NCI-H526 treated with DMSO at 0.1 percent for 48 hours (cell line): ENCODE results near the gene NCOR2.

Source experiments
- DNase-seq: peaks from one replicate; lab custom pipeline; 2025; lab: John Stamatoyannopoulos, UW

Gene NCOR2

DNA sequence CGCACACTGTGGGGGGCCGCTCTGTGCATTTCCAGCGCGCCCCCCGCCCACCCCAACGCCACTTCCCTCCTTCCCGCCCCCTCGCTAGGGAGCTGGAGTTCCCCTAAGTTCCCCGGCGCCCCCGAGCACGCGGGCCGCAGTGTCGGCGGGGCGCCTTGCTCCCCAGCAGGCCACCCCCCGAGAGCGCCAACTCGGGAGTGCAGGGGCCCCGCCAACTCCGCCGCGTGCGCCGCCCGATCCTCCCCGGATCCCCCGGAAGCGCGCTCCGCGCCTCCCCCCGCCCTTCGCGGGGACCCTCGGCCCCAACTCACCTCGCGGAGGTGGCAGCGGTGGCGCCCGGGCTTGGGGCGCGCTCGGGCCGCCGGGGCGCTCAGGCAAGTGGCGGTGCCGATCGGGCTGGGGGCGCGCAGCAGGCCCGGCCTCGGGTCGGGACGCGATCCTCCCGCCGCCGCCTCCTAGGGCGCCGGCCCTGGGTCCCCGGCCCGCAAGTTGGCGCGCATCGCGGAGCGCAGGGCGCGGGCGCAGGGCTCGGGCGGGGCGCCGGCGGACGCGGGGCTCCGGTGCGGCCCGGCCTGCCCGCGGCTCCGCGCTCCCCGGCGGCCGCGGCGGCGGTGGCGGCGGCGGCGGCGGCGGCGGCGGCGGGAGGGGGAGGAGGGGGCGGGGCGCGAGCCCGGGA lies at the start of gene NCOR2:
TSS of gene NCOR2 (minus strand) at position 616 of the 676 bp plus-strand sequence. CDS start 72,361 bp downstream, outside the sequence.
- no peak for DNase-seq

DNA sequence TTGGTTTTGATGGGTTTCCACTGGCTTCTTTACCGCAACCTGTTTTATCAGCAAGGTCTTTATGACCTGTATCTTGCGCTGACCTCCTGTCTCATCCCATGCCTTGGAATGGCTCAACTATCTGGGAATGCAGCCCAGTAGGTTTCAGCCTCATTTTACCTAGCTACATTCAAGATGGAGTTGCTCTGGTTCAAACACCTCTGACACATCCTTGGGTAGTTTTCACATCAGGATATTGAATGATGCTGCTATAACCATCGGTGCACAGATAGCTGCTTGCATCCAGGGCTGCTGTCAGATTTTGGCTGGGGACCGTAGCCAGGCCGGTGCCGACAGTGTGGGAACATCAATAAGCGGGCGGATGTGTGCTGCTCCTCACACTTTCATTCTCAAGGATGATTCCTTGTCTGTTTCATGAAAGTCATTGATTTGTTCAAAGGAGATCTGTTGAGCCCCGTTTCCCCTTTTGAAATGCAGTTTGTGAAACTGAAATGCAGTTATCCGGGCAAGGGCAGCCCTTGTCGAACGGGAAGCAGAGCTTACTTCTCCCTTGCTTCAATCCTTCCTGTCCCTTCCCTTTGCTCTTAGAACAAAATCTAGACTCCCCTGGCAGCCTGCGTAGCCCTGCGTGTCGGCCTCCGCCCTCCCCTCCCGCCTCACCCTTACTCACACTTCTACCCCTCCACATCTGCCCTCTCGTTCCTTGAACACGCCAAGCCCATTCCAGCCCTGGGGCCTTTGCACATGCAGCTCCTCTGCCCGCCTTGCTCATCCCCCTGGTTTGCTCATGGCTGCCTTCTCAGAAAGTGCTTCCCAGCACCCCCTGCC lies 49.2 kb upstream of the NCOR2 start:
- no peak for DNase-seq

DNA sequence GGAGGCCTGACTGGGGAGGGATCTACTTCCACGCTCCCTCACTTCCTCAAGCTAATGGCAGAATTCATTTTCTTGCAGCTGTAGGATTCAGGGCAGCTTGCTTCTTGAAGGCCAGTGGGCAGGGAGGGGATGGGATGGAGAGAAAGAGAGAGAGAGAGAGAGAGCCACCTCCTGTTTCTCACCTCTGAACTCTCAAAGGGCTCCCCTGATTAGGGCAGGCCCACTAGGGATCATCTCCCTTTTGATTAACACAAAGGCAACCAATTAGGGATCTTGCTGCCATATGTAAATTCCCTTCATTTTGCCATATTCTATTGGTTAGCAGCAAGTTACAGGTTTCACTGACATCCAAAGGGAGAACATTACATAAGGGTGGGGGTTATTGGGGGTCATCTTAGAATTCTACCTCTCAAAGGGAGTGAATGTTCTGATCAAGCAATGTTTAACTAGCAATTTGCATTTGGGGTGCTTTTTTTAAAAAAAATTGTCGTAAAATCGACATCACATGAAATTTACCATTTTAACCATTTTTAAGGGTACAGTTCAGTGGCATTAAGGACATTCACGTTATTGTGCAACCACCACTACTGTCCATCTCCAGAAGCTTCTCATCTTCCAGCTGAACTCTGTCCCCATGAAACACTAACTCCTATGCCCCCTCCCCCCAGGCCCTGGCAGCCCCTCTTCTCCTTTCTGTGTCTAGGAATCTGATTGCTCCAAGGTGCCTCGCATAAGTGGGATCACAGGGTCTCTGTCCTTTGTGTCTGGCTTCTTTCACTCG lies 47.3 kb upstream of the NCOR2 start:
- DNase-seq, result no peak

GRCh38 chr12:124613151-124613585 lies 45.8 kb upstream of the NCOR2 start:
- DNase-seq, result no peak

- no peak for DNase-seq
These were observed 44.9 kb upstream of the NCOR2 start for GRCh38 chr12:124612410-124612680.

GRCh38 chr12:124611559-124612409 lies 44.4 kb upstream of the NCOR2 start:
- no peak for DNase-seq

GRCh38 chr12:124610629-124611558 lies 43.5 kb upstream of the NCOR2 start:
- DNase-seq, result no peak

GRCh38 chr12:124610021-124610612 lies 42.7 kb upstream of the NCOR2 start:
- no peak for DNase-seq

DNA sequence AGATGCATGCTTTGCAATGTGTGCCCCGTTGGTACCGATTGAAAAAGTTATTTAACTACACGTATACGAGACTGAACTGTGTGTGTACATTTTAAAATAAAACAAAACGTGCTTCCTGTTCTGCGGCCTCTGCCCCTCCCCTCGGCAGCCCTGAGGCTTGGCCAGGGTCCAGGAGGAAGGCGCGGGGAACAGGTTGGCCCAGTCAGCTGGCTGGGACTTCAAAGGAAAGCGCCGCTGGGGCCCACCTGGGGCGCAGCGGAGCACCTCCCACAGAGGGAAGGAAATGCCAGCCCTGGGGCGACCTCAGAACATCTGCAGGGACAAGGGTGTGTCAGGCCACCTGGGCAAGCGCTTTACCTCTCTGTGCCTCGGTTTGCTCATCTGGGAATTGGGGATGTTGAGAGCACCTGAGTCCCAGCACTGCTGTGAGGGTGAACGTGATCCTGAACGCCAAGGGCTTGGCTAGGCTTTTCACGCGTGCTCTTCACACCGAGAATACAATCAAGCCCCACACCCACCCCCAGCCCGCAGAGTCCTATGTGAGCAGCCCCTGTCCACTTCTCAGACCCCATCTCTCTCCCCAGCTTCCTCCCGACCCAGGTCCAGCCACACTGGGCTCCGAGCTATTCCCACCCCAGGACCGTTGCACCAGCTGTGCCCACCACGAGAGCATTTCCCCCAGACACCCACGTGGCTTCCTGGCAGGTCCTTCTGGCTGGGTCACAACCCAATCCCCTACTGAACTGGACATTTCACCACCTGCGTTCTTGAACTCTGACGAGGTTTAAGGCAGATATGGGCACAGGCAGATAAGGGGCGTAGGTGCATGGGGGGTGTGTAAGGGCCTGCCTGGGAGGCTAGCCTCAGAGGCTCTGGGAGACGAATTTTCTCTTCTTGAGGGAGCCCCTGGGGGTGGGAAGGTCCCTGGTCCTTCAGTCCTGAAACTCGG lies 41.9 kb upstream of the NCOR2 start:
- peak; percentile 51 for DNase-seq

- no peak for DNase-seq
These were observed 41.0 kb upstream of the NCOR2 start for GRCh38 chr12:124608450-124608870.

- no peak for DNase-seq
These were observed 40.4 kb upstream of the NCOR2 start for GRCh38 chr12:124607681-124608425.

- no peak for DNase-seq
These were observed 38.7 kb upstream of the NCOR2 start for GRCh38 chr12:124605883-124606774.

DNA sequence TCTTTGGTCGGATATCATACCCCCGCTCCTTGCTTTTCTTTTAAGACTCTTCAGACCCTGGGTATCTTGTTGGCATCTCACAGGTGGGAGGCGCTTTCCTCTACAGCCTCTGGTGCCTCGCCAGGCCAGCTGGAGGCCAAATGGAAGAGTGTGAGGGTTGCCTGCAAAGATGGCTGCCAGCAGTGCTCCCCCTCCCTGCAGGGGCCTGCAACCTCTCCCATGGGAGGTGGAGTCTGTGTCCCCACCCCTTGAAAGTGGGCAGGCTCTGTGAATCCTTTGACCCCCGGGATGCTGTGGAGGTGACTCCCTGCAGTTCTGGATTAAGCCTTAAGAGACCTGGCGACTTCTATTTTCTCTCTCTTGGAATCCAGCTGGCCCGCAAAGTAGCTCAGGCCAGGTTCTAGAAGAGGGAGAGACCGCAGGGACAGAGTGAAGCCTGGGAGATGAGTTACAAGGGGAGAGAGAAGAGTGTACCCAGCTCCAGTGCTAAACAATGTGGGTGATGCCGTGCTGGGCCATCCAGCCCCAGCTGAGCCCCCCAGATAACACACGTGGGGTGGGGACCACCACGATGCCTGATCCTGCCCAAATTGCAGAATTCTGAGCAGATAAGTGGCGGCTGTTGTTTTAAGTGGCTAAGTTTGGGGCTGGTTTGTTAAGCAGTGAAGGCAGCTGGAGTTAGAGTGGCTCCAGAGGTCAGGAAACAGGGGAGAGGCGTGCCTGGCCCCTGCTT lies 37.9 kb upstream of the NCOR2 start:
- no peak for DNase-seq

GRCh38 chr12:124604264-124604680 lies 36.9 kb upstream of the NCOR2 start:
- DNase-seq, result no peak

DNA sequence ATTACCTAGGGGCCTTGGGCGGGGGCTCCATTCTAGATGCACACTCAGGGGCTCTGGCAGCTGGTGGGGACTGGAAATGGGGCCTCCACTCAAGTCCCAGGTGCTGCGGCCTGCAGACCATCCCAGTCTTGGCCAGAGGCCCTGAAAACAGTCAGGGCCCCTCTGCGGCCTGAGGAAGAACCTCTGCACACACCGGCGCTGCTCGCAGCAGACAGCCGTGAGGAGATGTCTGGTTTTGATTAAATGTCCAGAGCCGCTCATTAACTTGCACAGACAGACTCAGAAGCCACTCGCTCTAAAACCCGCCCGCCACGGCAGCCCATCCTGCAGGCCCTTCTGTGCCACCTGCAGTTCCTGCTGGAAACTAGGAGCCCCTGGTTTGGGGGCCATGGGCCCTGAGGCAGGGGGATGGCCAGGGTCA lies 36.4 kb upstream of the NCOR2 start:
- DNase-seq, result no peak

- DNase-seq, result no peak
These were observed 35.7 kb upstream of the NCOR2 start for GRCh38 chr12:124603100-124603541.

- no peak for DNase-seq
These were observed 34.3 kb upstream of the NCOR2 start for GRCh38 chr12:124601706-124602105.
